Activated CD4-positive, alpha-beta memory T cell treated with anti-CD3 and anti-CD28 coated beads, Interleukin-2, amount 10 ng/mL, durations not matched to agents 7 days and 5 days (primary cell): ENCODE data around the gene ZDHHC14. TPM values are rescaled to one million over a fixed set of nuclear protein-coding genes. Genes with fewer than 3 reads are reported as not detected.

ENCODE experiments used
- CTCF ChIA-PET: fragments of 350-600 bp; sonication (Branson Sonifier 250); formaldehyde crosslinking; loops from one replicate; lab custom pipeline; 2021; ENCODE audit warnings: antibody characterized with exemption, inconsistent platforms; lab: Charles Lee
- POLR2A ChIA-PET: fragments of 350-600 bp; sonication (Branson Sonifier 250); formaldehyde crosslinking; loops from one replicate; lab custom pipeline; 2021; ENCODE audit warnings: antibody characterized with exemption; lab: Charles Lee
- DNase-seq: peaks from one replicate; pipeline ENCODE4 v3.0.0-alpha.2; 2020
- H3K27ac Mint-ChIP-seq: one replicate; pipeline ENCODE4 v1.8.0; 2021; ENCODE audit warnings: mild to moderate bottlenecking, mixed read lengths
- H3K27me3 Mint-ChIP-seq: one replicate; pipeline ENCODE4 v1.8.0; 2021; ENCODE audit warnings: mixed read lengths
- H3K36me3 Mint-ChIP-seq: one replicate; pipeline ENCODE4 v1.8.0; 2021; ENCODE audit warnings: low read depth, mixed read lengths
- H3K4me1 Mint-ChIP-seq: one replicate; pipeline ENCODE4 v1.8.0; 2021; ENCODE audit warnings: mixed read lengths
- H3K4me3 Mint-ChIP-seq: one replicate; pipeline ENCODE4 v1.8.0; 2021; ENCODE audit warnings: mild to moderate bottlenecking, mixed read lengths
- H3K9me3 Mint-ChIP-seq: one replicate; pipeline ENCODE4 v1.8.0; 2021; ENCODE audit warnings: mixed read lengths
- total RNA-seq, 2 experiments: library from RNA; stranded (reverse); gene quantifications; one replicate each; pipeline ENCODE4 v1.2.3, GENCODE V29; 2021

ZDHHC14 gene
- total RNA-seq, 2 experiments from 2014 or later: 8.1 to 8.7 TPM

- H3K36me3 Mint-ChIP-seq: peaks cover 27% of the 10 kb centered on the region
- POLR2A ChIA-PET: interaction anchor here (1.1 to 1.3 kb wide), 2 partner anchors 11 to 38 kb away, joined by 3 read pairs; no protein-coding TSS in a partner anchor
- CTCF ChIA-PET: no interaction called here
- no peak overlapping the region for H3K4me3 Mint-ChIP-seq
- H3K27me3 Mint-ChIP-seq: peaks cover 3% of the 10 kb centered on the region
- DNase-seq: no peak
- H3K27ac Mint-ChIP-seq: no peak overlapping the region
- H3K9me3 Mint-ChIP-seq: peaks cover 12% of the 10 kb centered on the region
- peaks cover 35% of the 10 kb centered on the region for H3K4me1 Mint-ChIP-seq
These were observed 116.6 kb downstream of the ZDHHC14 start for GRCh38 chr6:157497579-157497978.

DNA sequence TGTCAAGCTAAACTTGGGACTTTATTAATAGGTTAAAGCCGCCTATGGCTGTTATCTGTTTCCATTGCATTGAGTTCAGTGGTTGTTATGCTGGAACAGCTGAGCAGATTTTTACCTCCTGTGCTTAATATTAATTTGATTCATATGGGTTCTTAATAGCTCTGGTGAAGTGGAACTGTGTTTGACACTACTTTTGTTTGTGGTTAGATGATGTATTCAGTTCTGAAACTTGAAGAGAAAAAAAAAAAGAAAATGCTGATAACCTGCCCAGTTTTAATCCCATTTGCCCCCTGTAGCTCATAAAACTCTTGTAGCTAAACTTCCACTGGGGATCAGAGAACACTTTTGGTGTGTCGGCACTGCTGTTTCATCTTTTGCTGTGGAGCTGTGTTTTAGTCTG lies 117.8 kb downstream of the ZDHHC14 start:
- DNase-seq: no peak
- peaks cover 3% of the 10 kb centered on the region for H3K27me3 Mint-ChIP-seq
- peaks cover 32% of the 10 kb centered on the region for H3K36me3 Mint-ChIP-seq
- CTCF ChIA-PET: no interaction called here
- H3K27ac Mint-ChIP-seq: no peak overlapping the region
- POLR2A ChIA-PET: no interaction called here
- H3K4me1 Mint-ChIP-seq: peaks cover 35% of the 10 kb centered on the region
- H3K4me3 Mint-ChIP-seq: no peak overlapping the region
- H3K9me3 Mint-ChIP-seq: peaks cover 17% of the 10 kb centered on the region

- Mint-ChIP-seq H3K27ac (no peak overlapping the region), H3K4me3 (no peak overlapping the region), H3K36me3 (peaks cover 37% of the 10 kb centered on the region), H3K27me3 (peaks cover 3% of the 10 kb centered on the region), H3K9me3 (peaks cover 20% of the 10 kb centered on the region), H3K4me1 (peaks cover 35% of the 10 kb centered on the region)
- no peak for DNase-seq
- ChIA-PET POLR2A (no interaction called here), CTCF (no interaction called here)
These were observed 119.0 kb downstream of the ZDHHC14 start for GRCh38 chr6:157500022-157500421.

DNA sequence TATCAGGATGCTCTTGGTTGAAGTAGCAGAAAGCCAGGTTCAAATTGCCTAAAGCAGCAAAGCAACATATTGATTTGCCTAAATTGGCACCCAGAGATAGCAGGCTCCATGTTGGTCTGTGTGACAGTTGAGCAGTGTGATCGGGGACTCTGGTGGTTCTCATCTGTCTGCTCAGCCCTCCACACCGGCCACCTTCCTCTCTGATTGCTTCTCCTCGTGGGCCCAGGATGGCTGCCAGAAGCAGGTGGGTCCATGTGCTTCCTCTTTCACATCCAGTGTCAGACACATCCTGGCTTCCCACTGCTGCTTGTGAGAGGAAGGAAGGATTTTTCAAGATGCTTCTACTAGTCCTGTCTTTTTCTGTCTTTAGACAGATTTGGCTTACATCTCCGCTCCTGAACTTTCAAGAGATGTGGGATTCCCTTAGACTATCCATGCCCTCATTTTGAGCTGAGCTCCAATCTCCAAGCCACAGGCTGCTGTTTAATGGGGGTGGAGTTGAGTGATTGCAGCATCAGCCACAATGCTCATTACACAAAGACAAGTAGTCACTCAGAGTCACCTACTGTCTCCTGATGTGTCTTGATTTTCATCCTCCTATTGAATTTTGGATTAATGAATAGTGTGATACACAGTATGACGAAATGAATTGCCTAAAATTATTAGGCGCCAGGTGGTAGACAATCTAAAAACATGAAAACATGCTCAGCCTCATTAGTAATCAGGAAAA lies 122.2 kb downstream of the ZDHHC14 start:
- no peak for DNase-seq
- Mint-ChIP-seq H3K36me3 (peaks cover 52% of the 10 kb centered on the region), H3K9me3 (peaks cover 41% of the 10 kb centered on the region), H3K27ac (no peak overlapping the region), H3K4me3 (no peak overlapping the region), H3K27me3 (peaks cover 3% of the 10 kb centered on the region), H3K4me1 (peaks cover 18% of the 10 kb centered on the region)
- CTCF ChIA-PET: no interaction called here
- POLR2A ChIA-PET: no interaction called here

- CTCF ChIA-PET: no interaction called here
- Mint-ChIP-seq H3K4me1 (peaks cover 11% of the 10 kb centered on the region), H3K27me3 (no peaks in the 10 kb centered on the region), H3K9me3 (peaks cover 40% of the 10 kb centered on the region), H3K4me3 (no peak overlapping the region), H3K27ac (no peak overlapping the region), H3K36me3 (peaks cover 51% of the 10 kb centered on the region)
- no peak for DNase-seq
- POLR2A ChIA-PET: interaction anchor here (1.7 kb wide), 1 partner anchor 21 kb away, joined by 4 read pairs; no protein-coding TSS in a partner anchor
These were observed 125.0 kb downstream of the ZDHHC14 start for GRCh38 chr6:157505912-157506491.

DNA sequence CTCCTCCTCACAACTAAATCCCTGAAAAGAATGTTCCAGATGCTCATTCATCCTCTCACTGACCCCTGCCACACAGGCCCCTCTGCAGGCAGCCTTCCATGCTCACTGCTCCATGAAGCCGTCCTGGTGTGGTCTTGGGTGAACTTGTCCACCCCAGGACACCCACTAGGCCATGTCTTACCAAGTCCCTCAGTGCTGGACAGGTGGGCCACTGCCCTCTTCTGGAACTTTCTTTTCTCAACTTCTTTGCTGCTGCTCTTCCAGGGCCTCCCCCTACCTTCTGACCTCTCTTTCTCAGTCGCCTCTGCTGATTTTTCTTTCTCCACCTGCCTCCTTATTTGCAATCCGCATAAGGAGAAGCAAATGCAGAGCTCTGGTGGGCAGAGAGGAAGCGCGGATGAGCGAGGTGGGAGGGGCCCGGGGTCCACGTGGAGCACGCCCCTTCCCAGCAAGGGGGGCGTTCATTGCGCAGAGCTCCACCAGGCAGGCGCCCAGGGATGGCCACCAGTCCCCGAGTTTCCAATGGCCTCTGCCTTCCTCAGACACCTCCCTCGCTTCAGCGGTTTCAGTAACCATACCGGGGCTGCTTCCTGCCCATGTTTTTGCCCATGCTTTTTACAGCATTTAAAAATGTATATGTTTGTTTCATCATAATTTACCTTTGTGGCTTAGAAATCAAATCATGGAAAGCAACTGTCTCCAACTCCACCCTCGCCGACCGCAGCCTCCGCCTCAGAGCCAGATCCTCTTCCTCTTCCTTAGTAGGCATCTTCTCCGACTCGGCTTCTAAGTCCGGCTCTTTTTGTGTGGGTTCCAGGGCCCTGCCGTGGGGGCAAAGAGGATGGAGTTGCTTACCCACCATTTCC lies 129.6 kb downstream of the ZDHHC14 start:
- CTCF ChIA-PET: no interaction called here
- Mint-ChIP-seq H3K9me3 (peaks cover 27% of the 10 kb centered on the region), H3K4me3 (peak overlapping the region; percentile 63), H3K27me3 (no peaks in the 10 kb centered on the region), H3K27ac (peak overlapping the region; percentile 50), H3K4me1 (peaks cover 21% of the 10 kb centered on the region), H3K36me3 (peaks cover 32% of the 10 kb centered on the region)
- POLR2A ChIA-PET: no interaction called here
- peak; percentile 42 for DNase-seq

DNA sequence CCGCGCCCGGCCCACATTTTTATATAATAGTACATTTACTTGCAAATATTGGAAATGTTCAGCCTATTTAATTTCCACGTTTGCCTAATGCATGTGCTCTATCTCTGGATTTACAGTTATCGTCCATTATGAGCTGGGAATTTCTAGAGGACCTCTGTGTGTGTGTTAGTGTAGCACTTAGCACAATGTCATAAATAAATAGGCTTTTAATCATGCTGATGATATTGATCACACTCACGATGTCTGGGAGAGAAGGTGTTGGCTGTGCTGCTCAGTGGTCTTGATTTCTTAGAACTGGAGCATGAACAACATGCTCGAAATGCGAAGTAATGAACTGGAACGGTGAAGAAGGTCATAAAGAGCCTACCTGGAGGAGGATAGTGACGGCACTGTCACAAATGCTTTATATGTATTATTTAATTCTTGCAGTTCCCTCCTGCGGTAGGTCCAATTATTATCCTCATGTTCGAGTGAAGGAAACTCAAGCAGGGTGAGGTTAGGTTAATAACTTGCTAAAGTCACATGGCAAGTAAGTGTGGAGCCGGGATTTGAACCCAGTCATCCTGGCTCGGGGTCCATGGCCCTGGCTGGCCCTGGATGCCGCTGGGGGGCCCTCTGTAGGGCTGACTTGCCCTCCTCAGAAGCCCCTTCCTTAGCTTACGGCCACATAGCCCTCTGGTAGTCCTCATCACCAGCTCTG lies 130.8 kb downstream of the ZDHHC14 start:
- Mint-ChIP-seq H3K4me1 (peaks cover 21% of the 10 kb centered on the region), H3K9me3 (peaks cover 15% of the 10 kb centered on the region), H3K27ac (no peak overlapping the region), H3K27me3 (no peaks in the 10 kb centered on the region), H3K36me3 (peaks cover 21% of the 10 kb centered on the region), H3K4me3 (no peak overlapping the region)
- CTCF ChIA-PET: interaction anchor here (1.0 kb wide), 1 partner anchor 15 kb away, joined by 4 read pairs; no protein-coding TSS in a partner anchor
- no peak for DNase-seq
- POLR2A ChIA-PET: no interaction called here

DNA sequence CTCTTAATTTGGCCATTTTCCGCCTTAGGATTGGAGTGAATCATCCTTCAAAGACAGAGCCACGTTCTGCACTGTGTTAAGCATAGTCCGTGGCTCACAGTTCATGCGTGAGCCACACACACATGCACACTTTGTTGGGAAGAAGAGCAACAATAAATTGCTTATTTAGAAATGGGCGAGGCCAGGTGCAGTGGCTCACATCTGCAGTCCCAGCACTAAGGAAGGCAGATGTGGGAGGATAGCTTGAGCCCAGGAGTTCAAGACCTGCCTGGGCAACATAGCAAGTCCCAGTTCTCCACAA lies 131.3 kb downstream of the ZDHHC14 start:
- peaks cover 20% of the 10 kb centered on the region for H3K36me3 Mint-ChIP-seq
- H3K4me3 Mint-ChIP-seq: no peak overlapping the region
- peaks cover 14% of the 10 kb centered on the region for H3K9me3 Mint-ChIP-seq
- no peak for DNase-seq
- ChIA-PET POLR2A (no interaction called here), CTCF (interaction anchor here (1.0 kb wide), 1 partner anchor 15 kb away, joined by 4 read pairs; no protein-coding TSS in a partner anchor)
- no peaks in the 10 kb centered on the region for H3K27me3 Mint-ChIP-seq
- peaks cover 21% of the 10 kb centered on the region for H3K4me1 Mint-ChIP-seq
- H3K27ac Mint-ChIP-seq: no peak overlapping the region

DNA sequence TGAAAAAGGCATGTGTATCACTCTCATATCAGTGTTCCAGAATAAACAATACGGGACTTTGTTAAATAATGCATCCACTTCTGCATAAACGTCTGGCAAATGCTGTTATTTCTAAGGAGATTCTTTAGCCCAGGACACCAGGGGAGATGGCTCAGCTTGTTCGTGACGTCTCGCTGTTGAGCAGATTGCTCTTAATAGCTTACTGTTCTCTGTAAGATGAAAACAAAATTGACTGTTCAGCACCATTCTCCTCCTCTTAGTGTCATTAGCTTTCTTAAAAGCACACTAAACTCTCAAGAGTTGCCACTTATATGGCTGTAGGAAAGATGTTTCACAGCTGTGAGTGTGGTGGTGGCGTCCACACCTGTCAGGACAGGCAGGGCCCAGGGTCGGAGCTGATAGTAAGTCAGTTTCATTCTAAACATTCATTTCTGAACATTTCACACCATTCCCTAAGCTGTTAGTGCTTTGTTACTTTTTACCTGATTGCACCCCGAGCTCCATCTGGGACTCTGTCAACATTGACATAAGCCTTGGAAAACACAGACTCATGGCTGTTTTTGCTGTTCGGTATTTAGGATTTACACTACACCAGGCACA lies 132.1 kb downstream of the ZDHHC14 start:
- POLR2A ChIA-PET: no interaction called here

GRCh38 chr6:157513619-157514485 lies 132.9 kb downstream of the ZDHHC14 start:
- H3K4me3 Mint-ChIP-seq: no peak overlapping the region
- ChIA-PET CTCF (interaction anchor here (1.3 kb wide), 1 partner anchor 13 kb away, joined by 3 read pairs; no protein-coding TSS in a partner anchor), POLR2A (no interaction called here)
- no peak for DNase-seq
- no peak overlapping the region for H3K27ac Mint-ChIP-seq
- peaks cover 10% of the 10 kb centered on the region for H3K36me3 Mint-ChIP-seq
- no peaks in the 10 kb centered on the region for H3K27me3 Mint-ChIP-seq
- peaks cover 4% of the 10 kb centered on the region for H3K9me3 Mint-ChIP-seq
- H3K4me1 Mint-ChIP-seq: peaks cover 21% of the 10 kb centered on the region

More for the DNA sequence above, 132.1 kb downstream of the ZDHHC14 start:
- Mint-ChIP-seq H3K27ac (no peak overlapping the region), H3K27me3 (no peaks in the 10 kb centered on the region), H3K4me1 (peaks cover 21% of the 10 kb centered on the region), H3K4me3 (no peak overlapping the region), H3K9me3 (peaks cover 6% of the 10 kb centered on the region), H3K36me3 (peaks cover 13% of the 10 kb centered on the region)
- CTCF ChIA-PET: interaction anchor here (1.3 kb wide), 1 partner anchor 14 kb away, joined by 3 read pairs; no protein-coding TSS in a partner anchor
- DNase-seq: no peak

DNA sequence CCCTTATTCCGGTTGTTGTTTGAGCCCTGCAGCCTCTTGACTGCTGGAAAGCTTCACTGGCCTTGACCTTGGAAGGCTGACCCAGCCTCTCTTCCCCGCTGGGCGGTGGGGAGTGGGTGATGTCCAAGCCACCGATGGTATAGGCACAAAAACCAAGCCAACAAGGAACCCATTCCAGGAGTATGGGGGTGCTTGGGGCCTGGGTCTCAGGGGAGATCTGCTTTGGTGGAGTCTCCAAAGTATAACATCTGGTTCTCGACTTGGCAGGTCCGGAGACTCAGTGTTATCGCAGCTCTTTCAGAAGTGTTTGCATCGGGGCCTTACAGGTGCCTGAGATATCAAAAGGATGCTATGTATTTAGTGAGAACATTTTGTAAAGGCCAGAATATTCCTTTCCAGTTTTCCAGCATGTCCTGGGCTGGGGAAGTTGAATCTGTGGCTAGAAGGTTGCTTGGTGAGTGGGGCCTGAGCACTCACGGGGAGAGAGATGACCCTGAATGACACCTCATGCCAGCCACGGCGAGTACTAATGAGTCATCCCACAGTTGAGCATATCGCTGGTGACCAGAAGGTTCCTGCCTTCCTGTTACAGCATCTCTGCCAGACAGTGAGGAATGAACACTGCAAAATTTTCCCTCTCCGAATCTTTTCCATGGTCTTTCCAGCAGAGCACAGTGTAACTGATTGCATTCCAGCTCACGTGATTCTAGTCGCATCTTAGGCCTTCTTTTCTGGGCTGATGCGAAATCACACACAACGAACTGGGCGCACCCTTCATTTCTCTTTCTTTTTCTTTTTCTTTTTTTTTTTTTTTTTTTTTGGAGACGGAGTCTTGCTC lies 133.9 kb downstream of the ZDHHC14 start:
- H3K4me1 Mint-ChIP-seq: peaks cover 19% of the 10 kb centered on the region
- peaks cover 4% of the 10 kb centered on the region for H3K36me3 Mint-ChIP-seq
- no peak for DNase-seq
- no peak overlapping the region for H3K27ac Mint-ChIP-seq
- H3K4me3 Mint-ChIP-seq: no peak overlapping the region
- ChIA-PET POLR2A (no interaction called here), CTCF (interaction anchor here (0.5 kb wide), 1 partner anchor 140 kb away, joined by 3 read pairs; no protein-coding TSS in a partner anchor)
- H3K27me3 Mint-ChIP-seq: no peaks in the 10 kb centered on the region
- H3K9me3 Mint-ChIP-seq: no peaks in the 10 kb centered on the region
